Thoracic aorta (tissue), 2 donors: Measurements from ENCODE around the gene HECW1. TPM values are rescaled to one million over a fixed set of nuclear protein-coding genes. Genes with fewer than 3 reads are reported as not detected.
"Not testable (repeated sequence)": the region's sequence is repeated elsewhere in the genome, so short reads cannot be mapped to it uniquely, and the experiment has no call there.

ENCODE experiments used
- ATAC-seq: fragments of 150-250 bp; one replicate; pipeline ENCODE4 v1.8.0; 2017; ENCODE audit warnings: low read depth; ENCODE audit not compliant: insufficient number of reproducible peaks, low FRiP score
- DNase-seq: peaks from one replicate; pipeline ENCODE4 v3.0.0-alpha.2; 2020; ENCODE audit warnings: low spot score
- H3K27ac ChIP-seq, 2 donors: fragments of 200-600 bp; sonication (generic); 1 replicate in 1 of 2; 2 replicates in 1 of 2; pipeline ENCODE4 v1.5.1; 2016; ENCODE audit warnings: mild to moderate bottlenecking in 2 of 2, moderate library complexity in 2 of 2
- H3K27me3 ChIP-seq: fragments of 200-600 bp; sonication (generic); replicated peaks from 2 replicates; pipeline ENCODE4 v1.6.0; 2016; ENCODE audit warnings: mild to moderate bottlenecking; ENCODE audit not compliant: insufficient read depth
- H3K36me3 ChIP-seq: fragments of 200-600 bp; sonication (generic); one replicate; pipeline ENCODE4 v1.5.1; 2016
- H3K4me1 ChIP-seq, 2 donors: fragments of 200-600 bp; sonication (generic); 1 replicate in 1 of 2; 2 replicates in 1 of 2; pipeline versions ENCODE4 v1.5.1 to v1.6.0; 2016; ENCODE audit warnings: low read depth in 2 of 2, mild to moderate bottlenecking in 1 of 2; ENCODE audit not compliant: control insufficient read depth in 1 of 2
- H3K4me3 ChIP-seq: fragments of 200-600 bp; sonication (generic); 2 replicates; pipeline ENCODE4 v1.5.1; 2016; ENCODE audit warnings: mild to moderate bottlenecking
- H3K9me3 ChIP-seq: fragments of 200-600 bp; sonication (generic); 2 replicates; pipeline ENCODE4 v1.5.1; 2016
- CTCF ChIP-seq: fragments of 200-600 bp; sonication (generic); IDR thresholded peaks from one replicate; pipeline ENCODE4 v1.5.1; 2019; ENCODE audit warnings: antibody characterized with exemption
- total RNA-seq, 2 donors: library from RNA; depleted of rRNA; stranded (reverse); fragments of >200 nt; gene quantifications; one replicate each; pipeline versions ENCODE4 v1.1.0 to v1.2.3, GENCODE V29; 2016

Gene HECW1
- total RNA-seq, 2 donors from 2014 or later, result 0.28 to 2.3 TPM

GRCh38 chr7:43123457-43123856, 11.0 kb downstream of the HECW1 start:
- no peak for DNase-seq
- no peak for ATAC-seq
- H3K4me1 ChIP-seq, result no peaks in the 10 kb centered on the region
- no peak overlapping the region for H3K27ac ChIP-seq
- H3K27me3 ChIP-seq, result no peaks in the 10 kb centered on the region
- no peak for TF ChIP-seq CTCF
- no peaks in the 10 kb centered on the region for H3K36me3 ChIP-seq
- H3K9me3 ChIP-seq, result no peaks in the 10 kb centered on the region
- H3K4me3 ChIP-seq, result no peak overlapping the region

GRCh38 chr7:43124388-43124787, 11.9 kb downstream of the HECW1 start:
- H3K9me3 ChIP-seq, result no peaks in the 10 kb centered on the region
- no peak for TF ChIP-seq CTCF
- H3K27me3 ChIP-seq, result no peaks in the 10 kb centered on the region
- H3K27ac ChIP-seq, result no peak overlapping the region
- no peaks in the 10 kb centered on the region for H3K36me3 ChIP-seq
- no peak overlapping the region for H3K4me3 ChIP-seq
- no peaks in the 10 kb centered on the region for H3K4me1 ChIP-seq
- ATAC-seq (no peak), DNase-seq (no peak)

- Histone ChIP-seq H3K4me3 (no peak overlapping the region), H3K9me3 (no peaks in the 10 kb centered on the region), H3K27me3 (no peaks in the 10 kb centered on the region), H3K4me1 (no peaks in the 10 kb centered on the region), H3K36me3 (no peaks in the 10 kb centered on the region), H3K27ac (no peak overlapping the region)
- ATAC-seq (no peak), DNase-seq (no peak)
- no peak for TF ChIP-seq CTCF
Observed at GRCh38 chr7:43130347-43130746, 17.9 kb downstream of the HECW1 start.

- Histone ChIP-seq H3K27ac (no peak overlapping the region), H3K9me3 (no peaks in the 10 kb centered on the region), H3K4me3 (no peak overlapping the region), H3K4me1 (no peaks in the 10 kb centered on the region), H3K27me3 (no peaks in the 10 kb centered on the region), H3K36me3 (no peaks in the 10 kb centered on the region)
- no peak for ATAC-seq
- DNase-seq, result no peak
- TF ChIP-seq CTCF, result no peak
Observed at GRCh38 chr7:43135129-43135528, 22.7 kb downstream of the HECW1 start.

GRCh38 chr7:43136064-43136463, 23.6 kb downstream of the HECW1 start:
- H3K4me3 ChIP-seq, result no peak overlapping the region
- no peak overlapping the region for H3K27ac ChIP-seq
- no peaks in the 10 kb centered on the region for H3K36me3 ChIP-seq
- no peak for DNase-seq
- ATAC-seq, result no peak
- no peak for TF ChIP-seq CTCF
- H3K4me1 ChIP-seq, result no peaks in the 10 kb centered on the region
- no peaks in the 10 kb centered on the region for H3K27me3 ChIP-seq
- no peaks in the 10 kb centered on the region for H3K9me3 ChIP-seq

GRCh38 chr7:43137121-43137744, 24.8 kb downstream of the HECW1 start:
- not testable (repeated sequence) for H3K36me3 ChIP-seq, H3K27ac ChIP-seq, H3K4me1 ChIP-seq, DNase-seq, H3K4me3 ChIP-seq, ATAC-seq, H3K27me3 ChIP-seq, H3K9me3 ChIP-seq
